Medulla oblongata (tissue), 1 donor: ENCODE measurements around the gene UBTF.

Experiments
- DNase-seq: peaks from one replicate; pipeline ENCODE4 v3.0.0-alpha.2; 2015; ENCODE audit errors: extremely low spot score

The UBTF gene

GRCh38 chr17:44197980-44198720, 21.3 kb downstream of the UBTF start:
- DNase-seq: peak; percentile 44

- no peak for DNase-seq
Observed at GRCh38 chr17:44197107-44197506, 22.4 kb downstream of the UBTF start.

GRCh38 chr17:44193326-44194084, 26.0 kb downstream of the UBTF start:
- no peak for DNase-seq

GRCh38 chr17:44192750-44193149, 26.7 kb downstream of the UBTF start:
- DNase-seq: no peak

- DNase-seq: no peak
Observed at GRCh38 chr17:44191941-44192496, 27.5 kb downstream of the UBTF start.

GRCh38 chr17:44191369-44191768, 28.1 kb downstream of the UBTF start:
- no peak for DNase-seq

- DNase-seq: no peak
Observed at GRCh38 chr17:44190481-44190880, 29.0 kb downstream of the UBTF start.

GRCh38 chr17:44188576-44189403, 30.7 kb downstream of the UBTF start:
- DNase-seq: no peak

GRCh38 chr17:44187131-44187899, 32.2 kb downstream of the UBTF start:
- DNase-seq: no peak

- peak; percentile 100 for DNase-seq
Observed at GRCh38 chr17:44186307-44187130, 33.0 kb downstream of the UBTF start, which contains the start of gene TMUB2. Gene TMUB2, plus strand, starts transcription at chr17:44186972. Its CDS starts 737 bp downstream, at chr17:44187709.

GRCh38 chr17:44184212-44184810, 35.2 kb downstream of the UBTF start:
- no peak for DNase-seq

- no peak for DNase-seq
Observed at GRCh38 chr17:44183024-44183423, 36.5 kb downstream of the UBTF start.

GRCh38 chr17:44178133-44178532, 41.3 kb downstream of the UBTF start:
- no peak for DNase-seq

GRCh38 chr17:44177640-44178039, 41.8 kb downstream of the UBTF start:
- no peak for DNase-seq

GRCh38 chr17:44176671-44177501, 42.6 kb downstream of the UBTF start:
- no peak for DNase-seq

- no peak for DNase-seq
Observed at GRCh38 chr17:44176257-44176656, 43.2 kb downstream of the UBTF start.

- DNase-seq: no peak
Observed at GRCh38 chr17:44174427-44174826, 45.0 kb downstream of the UBTF start.

- no peak for DNase-seq
Observed at GRCh38 chr17:44171931-44172455, 47.5 kb downstream of the UBTF start.
